CD4-positive, alpha-beta T cell treated with Interleukin-15 for 4 hours (primary cell): ENCODE data around the gene TMEM45B.
"Not testable (repeated sequence)": the region's sequence is repeated elsewhere in the genome, so short reads cannot be mapped to it uniquely, and the experiment has no call there.

Experiments used
- DNase-seq: peaks from one replicate; pipeline ENCODE4 v3.0.0-alpha.2; 2020; ENCODE audit warnings: low spot score

The TMEM45B gene

DNA sequence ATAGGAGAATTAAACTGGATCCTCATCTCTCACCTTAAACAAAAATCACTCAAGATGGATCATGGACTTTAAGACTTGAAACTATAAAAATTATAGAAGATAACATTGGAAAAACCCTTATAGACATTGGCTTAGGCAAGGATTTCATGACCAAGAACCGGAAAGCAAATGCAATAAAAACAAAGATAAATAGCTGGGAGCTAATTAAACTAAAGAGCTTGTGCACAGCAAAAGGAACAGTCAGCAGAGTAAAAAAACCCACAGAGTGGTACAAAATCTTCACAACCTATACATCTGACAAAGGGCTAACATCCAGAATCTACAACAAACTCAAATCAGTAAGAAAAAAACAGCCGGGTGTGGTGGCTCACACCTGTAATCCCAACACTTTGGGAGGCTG, 7.4 kb upstream of the TMEM45B start:
- not testable (repeated sequence) for DNase-seq

DNA sequence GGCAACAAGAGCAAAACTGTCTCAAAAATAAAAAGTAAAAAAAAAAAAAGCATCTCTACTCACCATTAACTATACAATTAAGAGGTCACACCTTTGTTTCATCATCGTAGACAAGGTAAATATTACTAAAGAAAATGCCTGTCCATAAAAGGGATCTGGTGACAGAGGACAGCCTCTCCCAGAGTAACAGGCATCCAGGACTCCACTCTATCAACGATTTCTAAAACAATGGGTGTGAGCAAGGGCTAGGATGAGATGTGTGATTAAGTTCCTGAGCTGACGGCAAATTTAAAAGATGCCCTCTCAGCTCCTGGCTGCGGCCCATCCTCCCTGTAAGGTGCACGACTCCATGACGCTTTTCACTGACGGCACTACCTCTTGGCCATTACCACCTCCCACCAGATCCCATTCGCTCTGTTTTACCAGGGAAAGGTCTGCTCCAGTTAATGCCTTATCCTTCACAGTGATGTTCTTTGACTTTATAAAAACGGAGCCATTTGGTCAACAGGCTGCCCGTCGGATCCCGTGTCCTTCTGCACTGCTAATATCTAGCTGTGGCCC, 2.3 kb upstream of the TMEM45B start:
- no peak for DNase-seq

DNA sequence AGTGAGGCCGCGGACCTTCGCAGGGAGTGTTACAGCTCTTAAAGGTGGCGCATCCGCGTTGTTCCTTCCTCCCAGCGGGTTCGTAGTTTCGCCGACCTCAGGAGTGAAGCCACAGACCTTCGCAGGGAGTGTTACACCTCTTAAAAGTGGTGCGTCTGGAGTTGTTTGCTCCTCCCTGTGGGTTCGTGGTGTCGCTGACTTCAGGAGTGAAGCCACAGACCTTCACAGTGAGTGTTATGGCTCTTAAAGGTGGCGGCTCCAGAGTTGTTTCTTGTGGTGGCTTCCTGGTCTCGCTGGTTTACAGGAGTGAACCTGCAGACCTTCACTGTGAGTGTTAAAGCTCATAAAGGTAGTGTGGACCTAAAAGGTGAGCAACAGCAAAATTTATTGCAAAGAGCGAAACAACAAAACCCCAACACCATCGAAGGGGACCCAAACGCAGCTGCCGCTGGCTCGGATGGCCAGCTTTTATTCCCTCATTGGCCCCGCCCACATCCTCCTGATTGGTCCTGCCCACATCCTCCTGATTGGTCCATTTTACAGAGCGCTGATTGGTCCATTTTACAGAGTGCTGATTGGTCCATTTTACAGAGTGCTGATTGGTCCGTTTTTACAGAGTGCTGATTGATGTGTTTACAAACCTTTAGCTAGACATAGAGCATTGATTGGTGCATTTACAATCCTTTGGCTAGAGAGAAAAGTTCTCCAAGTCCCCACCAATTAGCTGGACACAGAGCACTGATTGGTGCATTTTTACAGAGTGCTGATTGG, 1.2 kb upstream of the TMEM45B start:
- peak; percentile 71 for DNase-seq

DNA sequence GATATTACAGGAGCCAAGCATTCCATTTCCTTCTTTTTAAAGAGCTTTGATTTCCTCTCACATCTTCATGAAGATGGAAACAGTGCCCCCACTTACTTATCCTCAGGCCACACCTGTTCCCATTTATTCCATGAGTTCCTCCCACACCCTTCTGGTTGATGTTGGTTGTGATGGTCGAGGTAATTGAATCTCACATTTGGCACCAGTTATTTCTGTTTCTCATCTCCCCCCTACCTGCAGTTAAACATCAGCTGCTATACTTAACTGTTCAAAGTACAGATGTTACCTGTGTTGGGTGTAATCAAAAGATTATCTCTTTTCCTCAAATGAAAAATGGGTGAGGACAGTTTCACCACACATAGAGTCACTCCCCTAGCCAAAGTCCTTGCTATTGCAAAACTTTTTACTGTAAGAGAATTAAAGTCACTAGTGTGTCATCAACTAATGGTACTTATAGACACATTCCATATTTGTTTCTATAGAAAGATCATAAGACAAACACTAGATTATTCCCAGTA, 1.9 kb downstream of the TMEM45B start:
- no peak for DNase-seq

DNA sequence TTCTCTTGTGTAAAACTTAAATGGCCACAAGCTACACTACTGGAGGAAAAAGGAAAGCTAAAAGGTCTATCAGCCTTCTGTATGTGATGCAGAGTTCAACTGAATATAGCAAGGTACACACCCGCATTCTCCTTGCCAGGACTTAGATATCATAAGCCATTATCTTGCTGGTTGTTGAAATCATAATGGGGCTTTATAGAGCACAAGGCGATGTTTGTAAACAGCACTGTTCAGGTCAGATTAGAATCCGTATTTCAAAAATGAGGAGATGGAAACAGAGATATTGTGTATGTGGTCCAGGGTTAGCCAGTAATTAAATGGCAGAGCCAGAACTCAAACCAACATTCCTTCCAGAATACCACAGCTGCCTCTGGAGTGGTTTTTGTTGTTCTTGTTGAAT, 2.6 kb downstream of the TMEM45B start:
- DNase-seq: not testable (repeated sequence)

DNA sequence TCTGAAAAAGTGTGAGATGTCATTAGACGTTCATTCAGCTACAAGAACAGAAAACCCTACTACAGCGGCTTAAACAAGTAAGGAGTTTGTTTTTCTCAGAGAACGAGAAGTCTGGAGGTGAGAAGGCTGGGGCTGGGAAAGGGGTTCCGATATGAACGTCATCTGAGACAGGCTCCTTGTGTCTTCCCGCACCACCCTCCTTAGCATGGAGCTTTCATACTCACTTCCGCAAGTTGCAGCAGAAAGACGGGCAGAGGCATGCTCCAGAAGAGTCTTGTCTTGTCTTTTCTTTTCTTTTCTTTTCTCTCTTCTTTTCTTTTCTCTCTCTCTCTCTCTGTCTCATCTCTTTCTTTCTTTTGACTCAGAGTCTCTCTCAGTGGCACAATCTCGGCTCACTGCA, 3.6 kb downstream of the TMEM45B start:
- no peak for DNase-seq

DNA sequence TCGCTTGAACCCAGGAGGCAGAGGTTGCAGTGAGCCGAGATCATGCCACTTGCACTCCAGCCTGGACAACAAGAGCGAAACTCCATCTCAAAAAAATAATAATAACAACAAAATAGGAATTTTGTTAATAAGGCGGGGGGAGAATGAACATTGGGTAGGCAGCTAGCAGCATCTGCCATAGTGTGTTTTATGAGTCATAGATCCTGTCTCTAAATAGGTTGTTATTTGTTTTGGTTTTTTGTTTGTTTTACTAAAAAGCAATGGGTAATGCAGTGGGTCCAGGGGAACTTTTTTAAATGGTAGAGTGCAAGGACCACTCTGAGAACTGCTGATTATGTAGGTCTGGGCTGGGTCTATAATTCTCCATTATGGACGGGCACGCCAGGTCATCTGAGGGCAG, 4.6 kb downstream of the TMEM45B start:
- not testable (repeated sequence) for DNase-seq

DNA sequence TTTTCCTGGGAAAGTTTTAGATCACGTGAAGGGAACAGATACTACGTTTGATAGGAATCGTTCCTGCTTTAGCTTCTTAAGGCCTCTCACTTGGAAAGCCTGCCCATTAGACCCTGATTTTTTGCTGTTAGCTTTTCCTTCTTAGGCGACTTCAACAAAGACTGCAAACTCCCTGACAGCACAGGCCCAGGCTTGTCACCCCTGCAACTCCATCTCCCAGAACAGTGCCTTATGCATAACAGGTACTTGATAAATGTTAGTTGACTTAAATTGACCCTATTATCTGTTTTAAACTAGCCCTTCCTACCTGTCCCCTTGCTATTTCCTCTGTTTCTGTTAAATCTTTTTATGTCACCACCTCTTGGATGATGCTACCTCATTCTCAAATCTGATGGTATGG, 7.6 kb downstream of the TMEM45B start:
- not testable (repeated sequence) for DNase-seq

DNA sequence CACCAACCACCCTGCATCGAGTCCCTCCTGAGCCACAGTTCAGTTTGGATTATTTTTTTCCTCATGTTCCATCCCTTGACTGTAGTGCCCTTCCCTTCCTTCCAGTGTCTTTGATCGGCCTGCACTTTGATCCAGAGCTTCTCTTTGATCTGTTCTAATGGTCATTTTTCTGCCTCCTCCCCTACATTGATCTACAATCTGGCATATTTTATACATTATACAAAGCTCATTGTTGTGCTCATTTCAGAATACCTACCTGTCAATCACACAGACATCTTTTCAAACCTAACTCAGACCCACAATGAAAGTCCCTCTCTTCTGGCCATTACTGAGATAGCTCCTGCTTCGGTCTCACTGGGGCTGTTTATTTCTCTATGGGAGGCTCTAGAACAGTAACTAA, 8.2 kb downstream of the TMEM45B start:
- DNase-seq: not testable (repeated sequence)

DNA sequence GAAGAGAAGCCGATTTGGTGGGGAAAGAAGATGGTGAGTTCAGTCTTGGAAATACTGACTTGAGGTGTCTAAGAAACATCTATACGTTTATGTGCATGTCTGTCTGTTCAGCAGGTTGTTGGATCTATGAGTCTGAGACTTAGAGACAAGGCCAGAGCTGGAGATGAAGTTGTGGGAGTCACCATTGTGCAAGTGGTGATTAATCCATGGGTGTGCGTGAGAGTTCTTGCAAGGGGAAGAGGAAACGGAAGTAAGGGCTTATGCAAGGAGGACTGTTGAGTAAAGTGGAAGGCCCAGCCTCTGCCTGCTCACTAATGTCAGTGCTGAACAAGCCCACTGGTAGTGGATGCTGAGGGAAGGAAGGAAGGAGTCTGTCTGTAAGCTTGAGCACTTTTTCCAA, 9.7 kb downstream of the TMEM45B start:
- DNase-seq: no peak

DNA sequence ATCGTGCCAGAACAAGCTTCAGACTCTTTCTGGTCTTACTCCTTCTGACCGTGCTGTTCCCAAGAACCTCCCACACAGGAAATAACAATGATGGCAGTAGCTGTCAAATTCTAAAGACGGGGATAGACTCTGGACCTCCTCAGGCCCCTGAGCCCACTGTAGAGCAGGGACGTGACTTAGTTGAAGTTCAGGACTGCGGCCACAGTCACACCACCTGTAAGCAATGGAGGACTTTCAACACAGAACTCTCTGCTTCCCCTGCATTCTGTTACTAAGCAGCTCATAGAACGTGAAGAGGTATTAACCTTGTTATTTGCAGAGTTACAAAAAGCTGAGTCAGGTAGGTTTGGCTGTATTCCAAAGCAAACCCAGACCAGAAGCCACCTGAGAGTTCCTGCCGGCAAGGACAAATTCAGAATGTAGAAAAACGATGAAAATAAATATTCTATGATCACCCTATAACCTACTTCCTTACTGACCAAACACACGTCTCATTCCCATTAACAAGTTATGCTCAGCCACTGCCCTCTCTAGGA, 12.7 kb downstream of the TMEM45B start:
- no peak for DNase-seq

DNA sequence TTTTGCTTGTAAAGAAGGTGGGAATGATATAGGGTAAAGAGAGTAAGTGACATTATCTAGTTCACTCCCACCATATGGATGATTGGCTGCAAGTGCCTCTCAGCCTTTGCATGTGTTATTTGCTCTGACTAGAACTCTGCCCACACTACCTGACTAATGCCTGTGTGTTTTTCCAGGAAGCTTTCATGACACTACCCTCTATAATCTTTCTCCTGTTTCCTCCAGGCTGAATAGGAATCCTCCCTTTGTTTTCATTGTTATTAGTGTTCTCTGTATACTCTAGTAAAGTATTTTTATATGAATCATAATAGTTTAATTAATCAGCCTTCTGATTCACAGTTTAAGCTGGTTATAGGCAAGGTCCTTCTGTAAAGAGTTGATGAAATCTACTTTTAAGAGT, 13.8 kb downstream of the TMEM45B start:
- DNase-seq: not testable (repeated sequence)

DNA sequence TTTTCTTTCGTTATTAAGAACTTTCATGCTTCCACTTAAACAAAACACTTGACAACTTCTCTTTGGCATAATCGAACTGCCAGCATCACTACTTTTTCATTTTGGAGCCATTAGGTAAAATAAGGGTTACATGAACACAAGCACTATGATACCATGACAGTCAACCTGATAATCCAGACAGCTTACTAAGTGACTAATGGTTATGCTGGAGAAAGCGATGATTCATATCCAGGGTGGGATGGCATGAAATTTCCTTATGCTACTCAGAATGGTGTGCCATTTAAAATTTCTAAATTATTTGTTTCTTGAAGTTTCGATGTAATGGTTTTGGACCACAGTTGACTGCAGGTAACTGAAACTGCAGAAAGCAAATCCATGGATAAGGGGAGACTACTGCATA, 15.6 kb downstream of the TMEM45B start:
- DNase-seq: not testable (repeated sequence)

DNA sequence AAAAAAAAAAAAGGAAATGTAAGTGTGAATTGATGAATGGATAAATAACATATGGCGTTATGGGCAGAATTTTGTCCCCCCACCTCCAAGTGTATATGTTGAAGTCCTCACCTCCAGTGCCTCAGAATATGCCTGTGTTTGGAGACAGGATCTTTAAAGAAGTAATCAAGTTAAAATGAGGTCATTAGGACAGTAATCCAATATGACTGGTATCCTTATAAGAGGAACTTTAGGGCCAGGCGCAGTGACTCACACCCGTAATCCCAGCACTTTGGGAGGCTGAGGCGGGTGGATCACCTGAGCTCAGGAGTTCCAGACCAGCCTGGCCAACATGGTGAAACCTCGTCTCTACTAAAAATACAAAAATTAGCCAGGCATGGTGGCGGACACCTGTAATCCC, 17.6 kb downstream of the TMEM45B start:
- DNase-seq: not testable (repeated sequence)

DNA sequence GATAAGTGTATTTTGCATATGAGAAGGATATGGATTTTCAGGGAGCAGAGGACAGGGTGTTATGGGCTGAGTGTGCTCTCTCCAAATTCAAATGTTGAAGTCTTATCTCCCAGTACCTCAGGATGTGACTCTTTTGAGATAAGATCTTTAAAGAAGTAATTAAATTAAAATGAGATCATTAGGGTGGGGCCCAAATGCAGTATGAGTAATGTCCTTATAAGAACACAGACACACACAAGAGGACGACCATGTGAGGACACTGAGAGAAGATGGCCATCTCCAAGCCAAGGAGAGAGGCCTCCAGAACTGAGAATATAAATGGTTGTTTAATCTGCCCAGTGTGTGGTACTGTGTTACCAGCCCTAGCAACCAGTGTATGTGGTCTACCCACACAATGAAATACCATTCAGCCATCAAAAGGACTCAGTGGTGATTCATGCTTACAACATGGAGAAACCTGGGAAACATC, 20.8 kb downstream of the TMEM45B start:
- DNase-seq: not testable (repeated sequence)

DNA sequence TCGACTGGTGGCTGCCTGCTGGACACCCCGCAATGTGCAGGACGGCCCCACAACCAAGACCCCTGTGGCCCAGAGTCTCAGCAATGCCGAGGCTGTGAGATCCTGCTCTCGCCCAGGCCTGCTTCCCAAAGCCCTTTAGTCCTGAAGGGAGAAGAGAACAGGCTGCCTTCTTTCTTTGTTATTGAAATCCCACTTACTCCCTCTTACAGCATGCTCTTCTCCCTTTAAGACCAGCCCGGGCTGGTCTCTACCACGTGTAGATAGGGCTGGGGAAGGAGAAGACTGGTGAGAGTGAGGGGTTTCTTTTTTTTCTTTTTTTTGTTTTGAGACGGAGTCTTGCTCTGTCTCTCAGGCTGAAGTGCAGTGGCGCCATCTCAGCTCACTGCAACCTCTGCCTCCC, 21.3 kb downstream of the TMEM45B start:
- no peak for DNase-seq

DNA sequence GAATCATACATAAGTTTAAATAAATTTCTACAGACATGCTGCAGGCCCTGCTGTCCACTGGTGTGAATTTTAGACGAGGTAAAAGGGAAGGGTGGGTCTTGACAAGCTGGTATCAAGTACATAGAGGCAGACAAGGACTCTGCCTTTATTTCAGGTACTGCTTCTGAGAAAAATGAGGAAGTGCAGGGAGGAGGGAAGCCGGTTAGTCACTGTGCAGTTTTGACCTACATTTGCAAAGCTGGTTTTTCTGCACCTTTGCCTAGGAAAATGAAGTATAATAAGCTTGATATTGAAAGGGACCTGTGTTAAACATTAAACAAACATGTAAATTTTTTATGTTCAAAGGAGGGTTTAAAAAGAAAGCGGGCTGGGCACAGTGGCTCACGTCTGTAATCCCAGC, 24.6 kb downstream of the TMEM45B start:
- DNase-seq: peak; percentile 29

DNA sequence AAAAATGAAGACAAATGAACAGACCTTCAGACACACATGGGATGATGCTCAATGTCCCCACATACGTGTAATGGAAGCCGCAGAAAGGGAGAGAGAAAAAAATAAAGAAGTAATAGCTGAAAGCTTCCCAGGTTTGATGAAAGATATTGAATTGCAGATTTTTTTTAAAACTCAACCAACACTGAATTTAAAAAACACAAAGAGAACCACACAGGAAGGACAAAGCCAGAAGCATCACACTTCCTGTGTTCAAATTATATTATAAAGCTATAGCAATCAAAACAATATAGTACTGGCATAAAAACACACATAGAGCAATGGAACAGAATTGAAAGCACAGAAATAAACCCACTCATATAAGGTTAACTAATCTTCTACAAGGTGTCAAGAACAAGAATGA, 26.5 kb downstream of the TMEM45B start:
- DNase-seq: no peak

DNA sequence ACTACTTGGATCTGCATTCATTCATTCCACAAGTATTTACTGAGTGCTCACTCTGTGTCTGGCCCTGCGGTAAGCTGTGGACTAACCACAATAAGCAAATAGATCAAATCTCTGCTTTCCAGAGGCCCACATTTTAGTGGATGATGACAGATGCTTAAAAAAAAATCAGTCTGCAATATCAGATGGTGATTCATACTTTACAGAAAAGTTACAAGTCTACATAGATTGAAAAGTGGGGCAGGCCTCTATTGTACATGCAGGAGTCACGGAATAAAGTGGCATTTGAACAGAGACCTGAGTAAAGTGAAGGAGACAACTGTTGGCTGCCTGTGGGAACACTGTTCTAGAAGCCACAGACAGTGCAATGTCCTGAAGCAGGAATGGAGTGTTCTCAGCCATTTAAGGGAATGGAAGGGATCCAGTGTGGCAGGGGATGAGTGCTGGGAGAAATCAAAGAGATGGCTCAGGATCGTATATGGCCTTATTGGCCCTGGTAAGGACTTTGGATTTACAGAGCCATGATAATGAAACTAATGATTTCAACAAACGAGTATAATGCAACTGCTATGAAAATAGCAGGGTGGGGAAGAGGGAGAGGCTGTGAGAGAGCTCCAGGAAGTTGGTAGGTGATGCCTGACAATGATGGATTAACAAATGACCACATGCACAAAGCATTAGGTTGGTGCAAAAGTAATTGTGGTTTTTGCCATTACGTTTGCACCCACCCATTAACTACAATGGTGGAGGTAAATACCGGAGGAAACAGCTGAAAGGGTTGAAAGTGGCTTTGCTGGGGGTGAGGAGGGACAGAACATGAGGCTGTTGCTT, 31.1 kb downstream of the TMEM45B start:
- peak; percentile 50 for DNase-seq

DNA sequence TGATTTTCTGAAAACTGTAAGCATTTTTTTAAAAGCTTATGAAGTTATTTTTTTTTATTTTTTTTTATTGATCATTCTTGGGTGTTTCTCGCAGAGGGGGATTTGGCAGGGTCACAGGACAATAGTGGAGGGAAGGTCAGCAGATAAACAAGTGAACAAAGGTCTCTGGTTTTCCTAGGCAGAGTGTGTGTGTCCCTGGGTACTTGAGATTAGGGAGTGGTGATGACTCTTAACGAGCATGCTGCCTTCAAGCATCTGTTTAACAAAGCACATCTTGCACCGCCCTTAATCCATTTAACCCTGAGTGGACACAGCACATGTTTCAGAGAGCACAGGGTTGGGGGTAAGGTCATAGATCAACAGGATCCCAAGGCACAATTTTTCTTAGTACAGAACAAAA, 31.7 kb downstream of the TMEM45B start:
- not testable (repeated sequence) for DNase-seq

DNA sequence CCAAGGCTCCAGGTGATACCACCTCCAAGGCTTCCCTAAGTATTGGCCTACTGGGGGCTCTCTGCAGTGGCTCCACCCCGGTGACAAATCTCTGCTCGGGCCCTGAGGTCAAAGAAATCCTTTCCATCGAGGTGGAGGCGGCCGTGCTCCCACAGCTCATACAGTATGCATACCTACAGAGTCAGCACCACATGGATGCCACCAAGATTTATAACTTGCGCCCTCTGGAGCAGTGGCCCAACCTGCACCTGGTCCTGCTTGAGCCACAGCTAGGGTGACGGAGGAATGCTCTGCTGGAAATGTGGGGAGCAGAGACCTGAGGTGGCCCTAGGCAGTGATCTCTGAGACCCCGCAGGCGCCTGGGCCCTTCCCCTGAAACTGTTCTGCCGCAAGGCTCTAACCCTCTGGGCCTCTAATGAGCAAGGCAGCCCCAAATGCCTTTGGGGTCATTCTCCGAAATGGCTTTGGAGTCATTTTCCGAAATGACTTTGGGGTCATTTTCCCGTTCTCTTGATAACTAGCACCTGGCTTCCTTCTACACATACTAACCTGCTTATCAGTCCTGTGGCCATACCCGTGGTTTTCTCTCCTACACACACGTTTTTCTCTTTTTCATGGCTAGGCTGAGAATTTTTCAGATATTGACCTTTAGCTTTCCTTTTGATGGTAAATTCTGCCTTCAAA, 33.9 kb downstream of the TMEM45B start:
- no peak for DNase-seq
